Panc1 (cell line): ENCODE results near the gene CGNL1.

Experiments
- POLR2AphosphoS5 ChIP-seq: IDR thresholded peaks from 2 replicates; pipeline ENCODE4 v1.6.1; 2012; ENCODE audit warnings: mild to moderate bottlenecking, low read depth, low read length, moderate library complexity
- SIN3A ChIP-seq: IDR thresholded peaks from 2 replicates; pipeline ENCODE4 v1.6.1; 2012; ENCODE audit warnings: low read depth, mild to moderate bottlenecking, low read length, moderate library complexity, borderline replicate concordance; ENCODE audit not compliant: insufficient read depth
- TCF7L2 ChIP-seq: IDR thresholded peaks from 2 replicates; pipeline ENCODE4 v1.6.1; 2011; ENCODE audit warnings: mild to moderate bottlenecking, low read depth, low read length, inconsistent platforms
- TF ChIP-seq, protein P1 (sequence below): fragments of 450-650 bp; IDR thresholded peaks from 2 replicates; pipeline ENCODE4 v1.5.1; 2017; ENCODE audit warnings: mild to moderate bottlenecking
- TF ChIP-seq, protein P2 (sequence below), 2 experiments: IDR thresholded peaks; 2 replicates each; pipeline ENCODE4 v1.6.1; 2011 to 2012; ENCODE audit warnings: low read depth in 2 of 2, control low read depth in 1 of 2, low read length in 1 of 2, mild to moderate bottlenecking in 1 of 2, moderate library complexity in 1 of 2; ENCODE audit not compliant: insufficient read depth in 1 of 2

DNA sequence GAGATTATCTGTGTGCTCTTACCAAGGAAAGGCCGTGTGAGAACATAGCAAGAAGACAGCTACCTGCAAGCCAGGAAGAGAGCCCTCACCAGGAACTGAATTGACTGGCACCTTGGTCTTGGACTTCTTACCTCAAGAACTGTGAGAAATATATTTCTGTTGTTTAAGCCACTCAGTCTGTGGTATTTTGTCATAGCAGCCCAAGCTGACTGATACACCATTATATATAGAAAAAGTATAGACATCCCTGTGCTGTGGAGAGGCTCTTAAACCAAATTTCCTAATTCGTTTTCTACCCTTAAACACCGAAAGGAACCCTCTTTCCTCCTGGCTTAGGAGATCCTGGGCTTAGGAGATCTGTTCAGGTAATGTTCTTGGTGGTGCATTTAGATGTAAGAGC lies 44.8 kb downstream of the CGNL1 start:
- TF ChIP-seq, protein P1, sequence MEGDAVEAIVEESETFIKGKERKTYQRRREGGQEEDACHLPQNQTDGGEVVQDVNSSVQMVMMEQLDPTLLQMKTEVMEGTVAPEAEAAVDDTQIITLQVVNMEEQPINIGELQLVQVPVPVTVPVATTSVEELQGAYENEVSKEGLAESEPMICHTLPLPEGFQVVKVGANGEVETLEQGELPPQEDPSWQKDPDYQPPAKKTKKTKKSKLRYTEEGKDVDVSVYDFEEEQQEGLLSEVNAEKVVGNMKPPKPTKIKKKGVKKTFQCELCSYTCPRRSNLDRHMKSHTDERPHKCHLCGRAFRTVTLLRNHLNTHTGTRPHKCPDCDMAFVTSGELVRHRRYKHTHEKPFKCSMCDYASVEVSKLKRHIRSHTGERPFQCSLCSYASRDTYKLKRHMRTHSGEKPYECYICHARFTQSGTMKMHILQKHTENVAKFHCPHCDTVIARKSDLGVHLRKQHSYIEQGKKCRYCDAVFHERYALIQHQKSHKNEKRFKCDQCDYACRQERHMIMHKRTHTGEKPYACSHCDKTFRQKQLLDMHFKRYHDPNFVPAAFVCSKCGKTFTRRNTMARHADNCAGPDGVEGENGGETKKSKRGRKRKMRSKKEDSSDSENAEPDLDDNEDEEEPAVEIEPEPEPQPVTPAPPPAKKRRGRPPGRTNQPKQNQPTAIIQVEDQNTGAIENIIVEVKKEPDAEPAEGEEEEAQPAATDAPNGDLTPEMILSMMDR, result no peak
- TF ChIP-seq, protein P2, sequence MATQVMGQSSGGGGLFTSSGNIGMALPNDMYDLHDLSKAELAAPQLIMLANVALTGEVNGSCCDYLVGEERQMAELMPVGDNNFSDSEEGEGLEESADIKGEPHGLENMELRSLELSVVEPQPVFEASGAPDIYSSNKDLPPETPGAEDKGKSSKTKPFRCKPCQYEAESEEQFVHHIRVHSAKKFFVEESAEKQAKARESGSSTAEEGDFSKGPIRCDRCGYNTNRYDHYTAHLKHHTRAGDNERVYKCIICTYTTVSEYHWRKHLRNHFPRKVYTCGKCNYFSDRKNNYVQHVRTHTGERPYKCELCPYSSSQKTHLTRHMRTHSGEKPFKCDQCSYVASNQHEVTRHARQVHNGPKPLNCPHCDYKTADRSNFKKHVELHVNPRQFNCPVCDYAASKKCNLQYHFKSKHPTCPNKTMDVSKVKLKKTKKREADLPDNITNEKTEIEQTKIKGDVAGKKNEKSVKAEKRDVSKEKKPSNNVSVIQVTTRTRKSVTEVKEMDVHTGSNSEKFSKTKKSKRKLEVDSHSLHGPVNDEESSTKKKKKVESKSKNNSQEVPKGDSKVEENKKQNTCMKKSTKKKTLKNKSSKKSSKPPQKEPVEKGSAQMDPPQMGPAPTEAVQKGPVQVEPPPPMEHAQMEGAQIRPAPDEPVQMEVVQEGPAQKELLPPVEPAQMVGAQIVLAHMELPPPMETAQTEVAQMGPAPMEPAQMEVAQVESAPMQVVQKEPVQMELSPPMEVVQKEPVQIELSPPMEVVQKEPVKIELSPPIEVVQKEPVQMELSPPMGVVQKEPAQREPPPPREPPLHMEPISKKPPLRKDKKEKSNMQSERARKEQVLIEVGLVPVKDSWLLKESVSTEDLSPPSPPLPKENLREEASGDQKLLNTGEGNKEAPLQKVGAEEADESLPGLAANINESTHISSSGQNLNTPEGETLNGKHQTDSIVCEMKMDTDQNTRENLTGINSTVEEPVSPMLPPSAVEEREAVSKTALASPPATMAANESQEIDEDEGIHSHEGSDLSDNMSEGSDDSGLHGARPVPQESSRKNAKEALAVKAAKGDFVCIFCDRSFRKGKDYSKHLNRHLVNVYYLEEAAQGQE (IDR thresholded peaks at IDR 0.05; ENCODE audit: insufficient read depth in 1 of 2, low read depth in 2 of 2, low read length in 1 of 2), result no peak
- no peak for TF ChIP-seq POLR2AphosphoS5
- no peak for TF ChIP-seq SIN3A
- TF ChIP-seq TCF7L2, result no peak
